NOMO-1 treated with dmso at 0.1 percent for 144 hours (cell line): Measurements from ENCODE around the gene ATG4C.

ENCODE experiments used
- DNase-seq: peaks from one replicate; lab custom pipeline; 2025; ENCODE audit not compliant: unreplicated experiment; lab: John Stamatoyannopoulos, UW

The ATG4C gene

DNA sequence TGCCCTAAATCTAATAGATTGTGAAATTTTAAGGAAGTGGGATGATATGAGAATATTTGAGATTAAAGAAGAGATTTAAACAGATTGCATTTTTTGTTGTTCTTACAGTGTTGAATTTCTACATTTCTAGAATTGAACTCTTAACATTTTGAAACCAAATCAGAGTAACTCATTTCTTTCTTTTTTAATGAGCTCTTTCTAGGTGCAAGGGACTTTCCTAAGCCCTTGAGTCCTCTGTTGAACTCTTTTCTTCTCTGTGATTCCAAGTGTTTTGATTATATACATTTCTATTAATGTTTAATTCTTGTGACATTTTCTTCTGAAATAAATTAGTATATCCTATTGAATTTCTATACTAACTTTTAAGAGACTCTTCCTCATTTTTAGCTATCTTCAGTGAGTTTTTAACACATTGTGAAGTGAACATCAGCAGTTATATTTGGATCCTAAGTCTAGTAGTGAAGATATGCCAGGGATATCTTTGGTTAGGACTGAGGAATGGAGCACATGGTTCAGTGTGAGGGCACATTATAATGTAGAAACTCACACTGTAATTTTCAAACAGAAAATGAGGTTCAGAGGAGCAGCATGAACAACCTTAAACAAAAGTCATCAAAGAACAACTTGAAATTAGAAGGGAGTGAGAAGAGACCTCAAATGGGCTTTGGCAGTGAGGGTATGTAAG is 53.1 kb downstream of the ATG4C start:
- no peak for DNase-seq

DNA sequence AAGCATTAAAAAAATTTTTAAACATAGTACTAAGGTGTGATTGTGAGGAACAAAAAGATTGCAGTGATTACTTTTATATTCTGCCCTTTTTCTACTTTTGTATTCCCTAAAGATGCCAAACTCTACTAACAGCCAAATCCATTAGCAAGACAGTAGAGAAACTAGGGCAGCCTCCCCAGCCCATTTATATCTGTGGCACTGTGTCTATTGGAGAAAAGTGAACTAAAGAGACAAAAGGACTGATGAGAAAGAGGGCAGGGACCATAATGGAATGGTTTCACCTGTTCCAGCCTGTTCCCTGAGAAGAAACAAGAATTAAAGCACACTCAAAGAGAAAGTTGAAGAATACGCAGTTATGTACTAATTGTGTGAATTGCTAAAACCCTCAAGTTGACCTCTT is 56.6 kb downstream of the ATG4C start:
- DNase-seq = no peak

DNA sequence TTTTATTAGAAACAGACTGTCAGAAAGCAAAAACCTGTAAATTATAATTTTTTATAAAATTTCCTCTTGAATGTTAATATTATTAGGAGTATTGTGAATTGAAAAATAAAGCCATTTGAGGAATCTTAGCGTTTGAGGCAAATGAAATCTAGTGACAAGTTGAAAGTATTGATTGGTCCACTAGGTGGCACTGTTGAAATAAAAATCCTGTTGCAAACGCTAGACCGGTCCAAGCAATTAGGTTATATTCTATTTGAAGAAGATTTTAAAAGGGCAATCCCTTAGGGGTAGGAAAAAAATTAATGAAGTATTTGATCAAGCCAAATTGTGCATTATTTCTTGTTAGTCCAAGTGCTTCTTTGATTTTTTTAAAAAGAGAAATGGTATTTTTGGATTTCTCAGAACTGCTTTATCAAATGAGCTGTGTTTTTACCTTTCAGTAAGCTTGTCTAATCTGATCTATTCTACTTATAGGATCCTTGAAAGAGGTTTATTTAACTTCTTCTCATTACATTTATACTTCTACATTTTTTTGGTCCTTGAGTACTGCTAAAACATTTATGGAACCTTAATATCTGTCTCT is 57.7 kb downstream of the ATG4C start:
- DNase-seq = peak; percentile 4

DNA sequence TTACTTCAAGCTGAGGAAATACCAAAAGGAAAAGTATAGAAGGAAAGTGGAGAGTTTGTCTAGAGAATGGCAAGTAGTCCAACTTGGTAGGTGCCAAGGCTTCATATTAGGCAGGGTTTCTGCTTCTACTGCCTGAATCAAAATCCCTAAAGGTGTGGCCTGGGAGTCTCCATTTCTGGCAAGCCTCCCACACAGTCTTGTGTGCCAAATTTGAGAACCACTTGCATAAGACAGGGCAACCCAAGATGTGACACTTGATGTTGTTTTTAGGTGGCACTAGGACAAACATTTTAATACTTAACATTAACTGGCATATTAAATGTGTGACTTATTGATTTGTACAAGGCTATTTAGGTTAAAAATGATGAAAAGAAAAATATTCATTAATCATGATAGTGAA is 60.1 kb downstream of the ATG4C start:
- no peak for DNase-seq

DNA sequence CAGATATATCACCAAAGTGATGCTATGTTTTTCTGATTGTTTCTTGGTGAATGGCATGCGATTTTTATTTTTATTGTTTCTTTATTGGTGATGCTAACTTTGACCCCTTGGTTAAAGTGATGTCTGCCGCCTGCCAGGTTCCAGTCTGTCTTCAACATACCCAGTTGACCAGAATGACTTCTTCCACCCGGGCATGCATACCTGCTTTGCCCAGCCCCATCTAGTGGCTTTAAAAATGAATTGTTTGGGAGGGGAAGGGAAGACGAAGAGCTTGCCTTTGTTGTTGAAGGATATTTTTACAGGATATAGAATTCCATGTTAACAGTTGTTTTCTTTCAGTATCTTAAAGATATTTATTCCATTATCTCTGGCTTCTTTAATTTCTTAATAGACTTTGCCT is 65.1 kb downstream of the ATG4C start:
- DNase-seq = no peak

DNA sequence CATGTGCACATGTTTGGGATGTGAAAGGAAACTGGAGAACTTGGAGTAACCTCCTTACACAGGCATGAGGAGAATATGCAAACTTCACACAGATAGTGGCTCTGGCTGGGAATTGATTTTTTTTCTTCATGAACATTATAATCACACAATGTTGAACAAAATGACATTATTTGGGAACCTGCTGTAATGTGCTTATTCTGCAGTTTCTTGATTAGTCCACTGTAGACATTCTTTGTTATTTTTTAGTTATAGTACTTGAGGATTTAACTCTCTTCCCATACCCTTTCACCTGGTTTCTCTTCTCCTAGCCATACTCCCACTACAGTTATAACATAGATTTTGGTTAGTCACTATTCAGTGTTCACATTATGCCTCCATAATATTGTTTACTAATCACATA is 68.3 kb downstream of the ATG4C start:
- no peak for DNase-seq

DNA sequence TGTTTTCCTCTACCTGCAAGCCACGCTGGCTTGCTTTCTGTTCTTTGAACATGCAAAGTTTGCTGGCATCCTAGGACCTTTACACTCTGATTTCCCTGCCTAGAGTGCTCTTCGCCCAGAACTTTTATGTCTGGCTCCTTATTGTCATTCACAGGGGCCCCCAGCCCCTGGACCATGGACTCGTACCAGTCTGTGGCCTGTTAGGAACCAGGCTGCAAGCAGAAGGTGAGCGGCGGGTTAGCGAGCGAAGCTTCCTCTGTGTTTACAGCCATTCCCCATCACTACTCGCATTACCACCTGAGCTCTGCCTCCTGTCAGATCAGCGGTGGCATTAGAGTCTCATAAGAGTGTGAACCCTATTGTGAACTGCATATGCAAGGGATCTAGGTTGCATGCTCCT is 73.0 kb downstream of the ATG4C start:
- DNase-seq = no peak

DNA sequence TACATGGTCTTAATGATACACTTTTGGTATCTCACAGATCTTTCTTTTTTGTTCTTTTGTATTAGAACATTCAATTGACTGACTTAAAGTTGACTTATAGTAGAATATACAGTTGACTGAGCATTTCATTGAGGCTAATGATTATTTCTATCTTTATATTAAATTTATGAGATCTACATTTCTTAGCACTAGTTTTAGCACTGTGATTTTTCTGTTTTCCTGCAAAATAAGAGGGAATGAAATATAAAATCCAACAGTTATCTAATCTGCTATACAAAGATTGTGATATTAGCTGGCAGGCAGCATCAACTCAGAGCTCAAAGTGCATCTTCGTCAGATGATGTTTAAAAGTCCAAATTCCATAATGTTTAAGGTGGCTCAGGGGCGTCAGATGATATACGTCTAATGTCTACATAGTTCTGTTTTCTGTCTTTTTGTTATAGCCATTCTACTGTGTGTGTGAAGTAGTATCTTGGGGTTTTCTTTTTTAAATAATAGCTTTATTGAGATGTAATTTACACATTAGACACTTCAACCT is 85.4 kb downstream of the ATG4C start:
- DNase-seq = no peak

DNA sequence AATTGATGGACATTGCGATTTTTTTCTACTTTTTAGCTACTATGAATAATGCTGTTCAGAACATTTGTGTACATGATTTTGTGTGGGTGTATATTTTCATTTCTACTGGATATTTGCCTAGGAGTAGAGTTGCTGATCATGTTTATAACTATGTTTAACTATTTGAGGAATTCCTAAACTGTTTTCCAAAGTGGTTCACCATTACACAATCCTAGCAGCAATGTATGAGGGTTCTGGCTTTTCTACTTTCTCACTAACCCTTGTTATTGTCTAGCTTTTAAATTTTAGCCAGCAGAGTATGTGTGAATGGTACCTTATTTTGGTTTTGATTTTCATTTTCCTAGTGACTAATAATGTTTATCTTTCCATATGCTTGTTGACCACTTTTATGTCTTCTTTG is 86.2 kb downstream of the ATG4C start:
- no peak for DNase-seq

DNA sequence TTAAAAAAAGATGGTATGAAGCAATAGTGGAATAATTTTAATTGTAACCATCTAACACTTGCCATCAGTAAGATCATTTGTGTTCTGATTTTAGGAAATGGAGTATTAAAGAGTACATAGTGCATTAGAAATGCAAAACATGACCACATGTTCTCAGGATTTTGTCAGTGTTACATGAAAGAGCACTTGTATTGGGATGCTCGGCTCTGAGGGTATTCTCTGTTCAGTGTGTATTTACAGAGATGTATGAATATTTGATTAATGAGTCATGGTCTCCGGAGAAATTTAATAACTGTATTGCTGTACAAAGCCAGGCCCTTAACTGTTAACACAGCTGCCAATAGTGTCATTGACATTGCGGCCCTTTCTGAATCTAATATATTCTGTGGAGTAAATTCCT is 91.7 kb downstream of the ATG4C start:
- no peak for DNase-seq

DNA sequence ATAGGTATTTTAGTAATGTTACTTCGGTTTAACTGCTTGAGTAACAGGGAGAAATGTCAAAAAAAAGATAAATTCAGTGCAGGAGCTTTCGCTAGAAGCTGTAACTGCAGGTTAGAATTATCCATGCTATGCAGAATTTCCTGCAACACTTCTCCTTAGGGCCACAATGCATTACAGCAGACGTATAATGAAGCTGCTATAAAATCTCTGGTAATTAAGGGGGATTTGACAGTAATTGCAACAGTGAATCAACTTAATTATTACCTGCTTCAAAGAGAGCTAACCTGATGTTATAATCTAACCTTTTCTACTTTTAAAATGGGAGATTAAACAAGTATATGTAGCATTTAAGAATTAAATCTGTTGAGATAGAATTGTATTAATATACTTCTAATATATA is 92.6 kb downstream of the ATG4C start:
- no peak for DNase-seq

DNA sequence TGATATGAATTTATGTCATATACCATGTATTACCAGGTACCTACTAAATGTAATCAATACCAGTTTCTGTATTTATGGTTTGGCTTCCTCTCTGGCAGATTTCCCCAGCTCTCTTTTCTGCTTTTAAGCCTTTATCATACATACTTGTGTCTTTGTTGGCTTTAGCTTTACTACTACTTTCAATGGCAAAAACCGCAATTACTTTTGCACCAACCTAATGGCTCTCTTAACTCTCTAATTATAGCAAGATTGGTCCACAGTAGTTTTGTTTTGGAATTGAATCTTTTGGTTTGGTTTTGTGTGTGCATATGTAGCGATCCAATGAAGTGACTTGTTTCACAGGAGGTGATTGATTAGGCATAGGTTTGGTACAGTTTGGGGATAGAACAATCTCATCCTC is 93.6 kb downstream of the ATG4C start:
- DNase-seq = no peak

DNA sequence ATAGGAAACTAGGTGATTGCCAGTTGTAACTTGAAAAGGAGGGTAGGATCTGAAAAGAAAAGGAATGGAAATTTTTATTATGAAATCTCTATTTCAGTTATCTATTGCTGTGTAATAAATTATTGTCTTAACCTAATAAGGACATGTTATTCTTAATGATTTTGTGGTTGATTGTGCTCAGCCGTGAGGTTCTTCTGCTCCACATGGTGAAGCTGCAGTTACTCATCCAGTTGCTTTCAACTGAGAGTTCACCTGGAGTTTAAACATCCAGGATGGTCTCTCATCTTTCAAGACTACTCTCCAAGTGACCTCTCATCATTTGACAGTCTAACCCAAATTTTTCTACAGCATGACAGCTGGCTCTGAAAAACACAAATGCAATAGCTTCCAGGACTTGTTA is 96.0 kb downstream of the ATG4C start:
- no peak for DNase-seq

DNA sequence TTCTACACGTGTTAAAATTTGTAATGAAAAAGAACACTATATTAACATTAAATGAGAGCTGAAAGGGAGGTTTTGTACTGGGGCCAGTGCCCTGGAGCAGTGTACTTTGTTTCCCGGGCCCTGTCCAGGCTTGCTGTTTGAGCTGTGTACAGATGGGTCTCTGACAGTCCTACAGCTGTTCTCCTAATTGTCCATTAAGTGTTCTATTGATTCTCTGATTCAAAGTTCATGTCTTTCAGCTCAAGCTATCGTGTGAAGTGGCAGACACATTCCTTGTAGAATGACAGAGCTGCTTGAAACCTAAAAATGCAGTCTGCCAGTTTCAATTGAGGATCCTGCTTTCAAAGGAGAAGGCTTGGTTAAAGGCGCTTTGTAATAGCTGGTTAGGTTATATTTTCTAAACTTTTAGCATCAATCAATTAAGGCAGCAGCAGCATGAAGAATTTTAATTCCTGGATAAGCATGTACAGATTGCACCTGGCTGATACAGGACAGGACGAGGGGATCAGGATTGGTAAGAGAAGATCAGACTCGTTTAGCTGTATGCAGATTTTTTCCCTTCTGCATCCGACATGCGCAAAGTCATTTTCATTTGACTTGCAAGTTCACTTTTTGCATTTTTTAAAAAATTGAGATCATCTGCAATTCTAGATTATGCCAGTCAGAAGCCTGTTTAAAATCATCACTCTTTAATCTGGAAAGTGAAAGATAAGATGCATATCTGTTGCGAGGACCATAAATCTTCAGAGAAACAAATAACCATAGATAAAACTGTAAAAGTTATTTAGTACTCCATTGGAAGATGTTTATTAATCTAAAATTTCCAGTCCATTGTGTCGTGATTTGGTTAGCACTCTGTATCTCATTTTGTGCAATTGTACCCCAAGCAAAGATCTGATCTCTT is 98.5 kb downstream of the ATG4C start:
- no peak for DNase-seq

DNA sequence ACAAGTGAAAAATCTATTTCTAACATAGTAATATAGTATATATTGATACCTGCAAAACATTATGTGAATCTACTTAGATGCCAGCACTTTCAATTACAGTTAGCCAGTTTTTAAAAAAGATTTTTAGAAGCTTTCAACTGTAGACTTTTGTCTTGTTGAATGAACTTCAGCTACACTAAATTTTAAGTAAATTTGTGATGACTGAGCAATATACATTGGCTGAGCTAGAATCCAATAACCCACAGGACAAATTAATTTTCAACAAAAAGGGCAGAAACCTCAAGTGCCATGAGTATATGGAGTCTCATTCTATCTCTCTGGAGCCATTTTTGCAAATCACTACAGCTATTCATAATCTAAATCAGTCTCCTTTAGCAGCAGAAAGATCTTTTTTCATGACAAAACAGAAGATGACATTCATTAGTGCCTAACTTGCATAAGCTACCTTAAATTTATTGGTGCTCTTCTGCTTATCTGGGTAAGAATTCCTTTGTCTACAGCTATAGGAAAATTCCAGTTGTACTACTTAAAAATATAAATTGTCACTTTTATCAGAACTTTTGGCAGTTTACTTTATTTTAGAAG is 100.3 kb downstream of the ATG4C start:
- no peak for DNase-seq

DNA sequence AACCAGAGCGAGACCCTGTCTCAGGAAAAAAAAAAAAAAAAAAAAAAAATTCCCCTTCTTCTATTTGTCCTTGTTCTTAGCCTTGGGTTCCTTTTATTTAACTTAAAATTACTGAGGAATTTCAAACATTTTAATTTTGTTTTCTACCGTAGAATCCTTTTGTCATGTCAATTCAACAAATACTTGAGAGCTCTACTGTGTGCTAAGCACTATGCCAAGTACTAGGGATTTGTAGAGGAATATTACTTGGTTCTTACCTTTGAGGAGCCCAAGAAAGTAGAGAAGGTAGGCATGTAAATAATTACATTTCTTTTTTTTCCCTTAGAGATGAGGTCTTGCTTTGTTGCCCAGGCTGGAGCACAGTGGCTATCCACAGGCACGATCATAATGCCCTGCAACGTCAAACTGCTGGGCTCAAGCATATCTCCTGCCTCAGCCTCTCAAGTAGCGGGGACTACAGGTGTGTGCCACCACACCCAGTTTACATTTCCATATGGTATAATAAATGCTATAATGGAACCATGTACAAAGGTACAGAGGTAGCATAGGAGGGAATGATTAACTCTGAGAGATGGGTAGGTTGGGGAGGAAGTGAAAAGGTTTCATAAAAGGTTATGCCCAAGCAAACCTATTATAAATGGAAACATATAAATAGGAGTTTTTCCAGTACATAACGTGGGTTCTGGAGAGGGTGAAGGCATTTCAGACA is 104.0 kb downstream of the ATG4C start:
- DNase-seq = no peak

DNA sequence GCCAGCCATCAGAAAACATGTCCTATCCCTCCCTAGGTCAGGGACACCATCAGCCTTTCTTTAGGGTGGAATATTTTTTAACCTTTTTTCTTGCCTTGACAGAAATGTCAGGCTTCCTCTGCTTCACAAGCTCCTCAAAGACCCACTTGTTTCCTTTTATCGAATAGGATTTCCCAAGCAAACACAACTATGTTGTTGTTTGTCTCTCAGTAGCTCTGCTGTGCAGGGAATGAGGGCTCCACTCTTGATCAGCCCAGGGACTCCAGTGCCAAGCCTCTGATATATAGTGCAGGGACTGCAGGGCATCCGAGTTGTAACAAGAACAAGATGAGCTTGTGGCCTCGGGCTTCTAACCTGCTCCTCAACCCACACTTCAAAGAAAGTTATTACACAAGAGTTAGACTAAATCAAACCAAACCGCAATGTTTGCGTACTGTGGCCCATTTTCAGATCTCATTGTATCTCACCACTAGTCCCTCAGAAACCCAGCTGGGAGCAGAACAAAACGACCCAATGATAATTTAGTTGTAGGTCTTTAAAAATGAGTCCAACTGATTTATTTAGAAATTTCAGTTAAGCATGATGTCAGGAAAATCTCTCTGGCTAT is 108.1 kb downstream of the ATG4C start:
- peak; percentile 10 for DNase-seq

DNA sequence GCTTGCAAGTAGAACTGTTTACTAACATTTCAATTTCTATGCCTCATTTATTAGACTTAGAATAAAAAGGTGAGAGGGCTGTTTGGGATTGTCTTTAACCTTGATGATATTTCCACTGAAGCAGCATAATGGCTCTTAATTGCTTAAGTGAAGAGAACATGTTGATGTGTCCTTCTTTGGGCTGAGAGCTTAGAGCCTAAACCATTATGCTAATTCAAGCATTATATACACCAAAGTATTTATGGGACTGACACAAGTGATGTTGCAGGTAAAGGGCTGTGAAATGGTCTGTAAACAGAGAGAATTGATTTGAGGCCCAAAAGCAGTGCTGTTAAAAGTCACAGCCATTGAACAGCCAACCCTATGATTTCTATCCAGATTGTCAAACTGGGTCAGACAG is 113.9 kb downstream of the ATG4C start:
- DNase-seq = no peak

DNA sequence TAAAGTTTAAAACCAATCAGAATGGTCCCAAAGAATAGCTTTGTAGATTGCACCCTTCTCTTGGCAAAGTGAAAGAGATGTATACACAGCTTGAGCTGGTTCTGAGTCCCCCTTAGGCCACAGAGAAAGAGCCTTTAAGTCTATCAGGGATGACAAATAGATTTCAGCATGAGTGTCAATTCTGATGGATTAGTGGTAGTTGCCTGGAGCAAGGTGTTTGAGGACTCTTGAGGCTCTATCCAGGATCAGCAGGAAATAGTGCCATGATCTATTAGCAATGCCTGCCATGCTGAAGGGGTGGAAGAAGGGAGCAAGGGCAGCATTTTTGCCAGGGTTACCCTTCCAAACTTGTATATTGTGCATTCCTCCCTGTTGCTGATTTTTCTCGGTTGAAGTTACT is 116.6 kb downstream of the ATG4C start:
- no peak for DNase-seq

DNA sequence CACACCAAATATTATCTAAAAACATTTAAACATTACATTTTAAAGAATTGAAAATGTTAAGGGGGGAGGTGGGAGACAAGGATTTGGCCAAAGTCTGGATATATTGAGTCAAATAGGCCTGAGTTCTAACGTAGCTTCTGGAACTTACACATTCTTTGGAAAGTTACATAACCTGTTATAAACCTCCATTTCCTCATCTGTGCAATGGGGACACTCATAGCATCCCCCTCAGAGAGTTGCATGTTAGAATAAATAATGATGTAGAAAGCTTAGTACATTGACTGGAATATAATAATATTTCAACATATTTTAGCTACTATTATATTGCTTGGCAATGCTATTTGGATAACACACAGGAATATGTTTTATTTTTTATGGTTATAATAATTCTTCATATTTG is 117.7 kb downstream of the ATG4C start:
- DNase-seq = no peak

DNA sequence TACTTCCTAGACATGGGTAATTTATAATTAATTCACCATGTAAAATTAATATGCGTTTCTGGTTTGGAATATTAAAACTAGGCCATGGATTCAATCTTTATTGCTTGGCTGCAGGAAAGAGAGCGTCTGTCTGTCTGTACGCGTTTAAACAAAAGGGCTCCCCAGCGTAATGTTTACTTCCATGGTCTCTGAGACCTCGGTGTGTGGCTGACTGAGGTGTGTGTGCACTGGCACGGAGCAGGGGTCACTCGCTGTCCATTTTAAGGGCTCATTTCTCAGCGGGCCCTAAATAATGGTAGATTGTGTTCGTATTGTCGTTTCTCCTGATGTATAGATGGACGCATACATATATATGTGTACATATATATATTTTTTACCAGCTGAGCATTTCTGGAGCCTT is 119.6 kb downstream of the ATG4C start:
- no peak for DNase-seq
